WTC11 (cell line): ENCODE results near the gene DNAH7. TPM values are rescaled to one million over a fixed set of nuclear protein-coding genes. Genes with fewer than 3 reads are reported as not detected.

ENCODE experiments used
- ATAC-seq: fragments of 200-7000 bp; cut with Tn5 transposase; 2 replicates; pipeline ENCODE4 v1.10.0; 2021; ENCODE audit warnings: mild to moderate bottlenecking, moderate library complexity
- CTCF ChIA-PET: fragments of 300-600 bp; sonication (Branson Sonifier 250); formaldehyde crosslinking; loops from one replicate; lab custom pipeline; 2021; ENCODE audit warnings: antibody characterized with exemption; lab: Charles Lee
- POLR2A ChIA-PET: fragments of 350-600 bp; sonication (Branson Sonifier 250); formaldehyde crosslinking; loops from one replicate; lab custom pipeline; 2021; ENCODE audit warnings: antibody characterized with exemption; lab: Charles Lee
- DNase-seq: peaks from one replicate; pipeline ENCODE4 v3.0.0; 2021; ENCODE audit warnings: low spot score
- H3K27ac Mint-ChIP-seq: 2 replicates; pipeline ENCODE4 v1.8.0; 2021; ENCODE audit warnings: mixed read lengths
- H3K27me3 Mint-ChIP-seq: 2 replicates; pipeline ENCODE4 v1.8.0; 2021; ENCODE audit warnings: low read depth, mild to moderate bottlenecking, moderate library complexity, mixed read lengths
- H3K36me3 Mint-ChIP-seq: 2 replicates; pipeline ENCODE4 v1.8.0; 2021; ENCODE audit warnings: mixed read lengths
- H3K4me1 Mint-ChIP-seq: 2 replicates; pipeline ENCODE4 v1.8.0; 2022; ENCODE audit warnings: mixed read lengths
- H3K4me3 Mint-ChIP-seq: 2 replicates; pipeline ENCODE4 v1.8.0; 2021; ENCODE audit warnings: mild to moderate bottlenecking, moderate library complexity, mixed read lengths
- H3K9me3 Mint-ChIP-seq: 2 replicates; pipeline ENCODE4 v1.8.0; 2021; ENCODE audit warnings: mixed read lengths
- ARID4B ChIP-seq: sonication (generic); formaldehyde crosslinking; IDR thresholded peaks from 2 replicates; pipeline ENCODE4 v1.8.0; 2023; ENCODE audit warnings: missing genetic modification reagents, mild to moderate bottlenecking, borderline replicate concordance
- ATF1 ChIP-seq: sonication (generic); formaldehyde crosslinking; IDR thresholded peaks from 2 replicates; pipeline ENCODE4 v1.8.1; 2023; ENCODE audit warnings: mild to moderate bottlenecking, moderate library complexity, missing genetic modification reagents
- CBFB ChIP-seq: sonication (generic); formaldehyde crosslinking; IDR thresholded peaks from 2 replicates; pipeline ENCODE4 v1.8.1; 2022; ENCODE audit warnings: mild to moderate bottlenecking, low read depth, missing genetic modification reagents
- ELF4 ChIP-seq: sonication (generic); formaldehyde crosslinking; IDR thresholded peaks from 2 replicates; pipeline ENCODE4 v1.8.1; 2022; ENCODE audit warnings: low read depth, mild to moderate bottlenecking, moderate library complexity, missing genetic modification reagents
- EMX1 ChIP-seq: fragments of 250-450 bp; sonication (Bioruptor Pico); IDR thresholded peaks from 2 replicates; pipeline ENCODE4 v1.8.0; 2021; ENCODE audit warnings: mild to moderate bottlenecking
- ETV6 ChIP-seq: sonication (generic); formaldehyde crosslinking; IDR thresholded peaks from 2 replicates; pipeline ENCODE4 v1.8.1; 2022; ENCODE audit warnings: mild to moderate bottlenecking, missing genetic modification reagents
- FOXP1 ChIP-seq: sonication (generic); formaldehyde crosslinking; IDR thresholded peaks from 2 replicates; pipeline ENCODE4 v1.8.0; 2022; ENCODE audit warnings: missing genetic modification reagents, mild to moderate bottlenecking, moderate library complexity, borderline replicate concordance
- MLX ChIP-seq: sonication (generic); formaldehyde crosslinking; IDR thresholded peaks from 2 replicates; pipeline ENCODE4 v1.8.1; 2023; ENCODE audit warnings: mild to moderate bottlenecking, missing genetic modification reagents, moderate library complexity
- SOX15 ChIP-seq: fragments of 250-450 bp; sonication (Bioruptor Pico); IDR thresholded peaks from 2 replicates; pipeline ENCODE4 v1.9.0; 2021; ENCODE audit warnings: mild to moderate bottlenecking
- TEAD4 ChIP-seq: sonication (generic); formaldehyde crosslinking; IDR thresholded peaks from 2 replicates; pipeline ENCODE4 v1.8.0; 2022; ENCODE audit warnings: mild to moderate bottlenecking, missing genetic modification reagents
- ZNF138 ChIP-seq: sonication (generic); formaldehyde crosslinking; conservative IDR thresholded peaks from 2 replicates; pipeline ENCODE4 v1.8.1; 2022; ENCODE audit warnings: mild to moderate bottlenecking, moderate library complexity, missing genetic modification reagents
- ZNF281 ChIP-seq: sonication (generic); formaldehyde crosslinking; IDR thresholded peaks from 2 replicates; pipeline ENCODE4 v1.8.0; 2023; ENCODE audit warnings: mild to moderate bottlenecking, missing genetic modification reagents
- total RNA-seq: library from RNA; stranded (reverse); gene quantifications from 3 replicates; pipeline ENCODE4 v1.2.3, GENCODE V29; 2021
- TF ChIP-seq, protein P1 (sequence below): sonication (generic); formaldehyde crosslinking; IDR thresholded peaks from 2 replicates; pipeline ENCODE4 v1.8.1; 2023; ENCODE audit warnings: mild to moderate bottlenecking, missing genetic modification reagents, moderate library complexity
- TF ChIP-seq, protein P2 (sequence below): sonication (generic); formaldehyde crosslinking; IDR thresholded peaks from 2 replicates; pipeline ENCODE4 v1.8.1; 2022; ENCODE audit warnings: mild to moderate bottlenecking, missing genetic modification reagents, moderate library complexity, borderline replicate concordance
- TF ChIP-seq, protein P3 (sequence below): sonication (generic); formaldehyde crosslinking; IDR thresholded peaks from 2 replicates; pipeline ENCODE4 v1.8.1; 2023; ENCODE audit warnings: mild to moderate bottlenecking, missing genetic modification reagents
- TF ChIP-seq, protein P4 (sequence below): sonication (generic); formaldehyde crosslinking; IDR thresholded peaks from 2 replicates; pipeline ENCODE4 v1.8.0; 2022; ENCODE audit warnings: mild to moderate bottlenecking, missing genetic modification reagents

DNAH7 gene
- total RNA-seq, 1 experiment from 2014 or later: 0.04 TPM

DNA sequence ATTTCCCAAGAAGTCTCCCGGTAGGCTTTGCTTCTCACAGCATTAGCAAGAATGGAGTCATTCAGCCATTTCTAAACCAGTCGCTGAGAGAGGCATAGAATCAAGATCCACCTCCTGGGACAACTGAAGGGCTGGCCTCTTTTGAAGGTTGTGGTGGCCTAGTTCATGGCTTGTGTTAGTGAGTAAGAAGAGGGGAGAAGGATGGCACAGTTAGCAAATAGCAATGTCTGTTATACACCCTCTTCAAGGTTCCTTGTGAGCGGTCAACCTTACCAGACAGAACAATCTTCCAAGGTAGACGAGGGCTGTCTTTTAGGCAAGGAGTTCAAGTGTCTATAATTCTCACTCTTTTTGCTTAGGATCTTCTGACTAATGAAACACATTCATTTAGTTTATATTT is 35.4 kb upstream of the DNAH7 start:
- H3K27ac Mint-ChIP-seq: no peak overlapping the region

DNA sequence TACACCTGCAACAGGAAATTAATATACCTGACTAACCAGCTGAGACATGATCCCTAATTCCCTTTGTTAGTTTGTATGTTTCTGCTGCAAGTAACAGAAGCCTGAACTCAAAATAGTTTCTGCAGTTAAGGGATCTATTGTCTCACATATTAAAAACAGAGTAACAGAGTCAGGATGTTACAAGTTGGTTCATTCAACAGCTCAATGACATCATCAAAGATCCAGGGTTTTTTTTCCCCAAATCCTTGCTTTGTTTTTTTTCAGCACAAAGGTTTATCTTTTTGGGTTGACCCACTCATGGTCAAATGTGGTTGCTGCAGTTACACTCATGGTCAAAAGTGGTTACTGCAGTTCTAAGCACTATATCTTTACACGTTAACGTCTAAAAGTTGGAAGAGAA is 35.0 kb upstream of the DNAH7 start:
- DNase-seq (no peak), ATAC-seq (no peak)
- H3K4me3 Mint-ChIP-seq: no peak overlapping the region
- no peak overlapping the region for H3K27ac Mint-ChIP-seq
- H3K36me3 Mint-ChIP-seq: peaks cover 3% of the 10 kb centered on the region; the same call in 1 of the 2 replicates
- peaks cover 41% of the 10 kb centered on the region for H3K4me1 Mint-ChIP-seq
- CTCF ChIA-PET: no interaction called here
- H3K27me3 Mint-ChIP-seq: no peaks in the 10 kb centered on the region
- POLR2A ChIA-PET: no interaction called here
- H3K9me3 Mint-ChIP-seq: peaks cover 8% of the 10 kb centered on the region
- TF ChIP-seq SOX15 (CRISPR knock-in tag): no peak
- no peak for TF ChIP-seq ZNF138 (CRISPR knock-in tag)
- TF ChIP-seq MLX: no peak
- TF ChIP-seq EMX1 (CRISPR knock-in tag): no peak
- TF ChIP-seq ARID4B (CRISPR knock-in tag): no peak
- no peak for TF ChIP-seq TEAD4 (CRISPR knock-in tag)

More for the DNA sequence above, 35.4 kb upstream of the DNAH7 start:
- TF ChIP-seq ELF4 (no peak), CBFB (no peak), ETV6 (CRISPR knock-in tag) (no peak), MLX (no peak), ZNF281 (no peak), SOX15 (CRISPR knock-in tag) (no peak), FOXP1 (no peak), ATF1 (CRISPR knock-in tag) (no peak)
- TF ChIP-seq, protein P1, sequence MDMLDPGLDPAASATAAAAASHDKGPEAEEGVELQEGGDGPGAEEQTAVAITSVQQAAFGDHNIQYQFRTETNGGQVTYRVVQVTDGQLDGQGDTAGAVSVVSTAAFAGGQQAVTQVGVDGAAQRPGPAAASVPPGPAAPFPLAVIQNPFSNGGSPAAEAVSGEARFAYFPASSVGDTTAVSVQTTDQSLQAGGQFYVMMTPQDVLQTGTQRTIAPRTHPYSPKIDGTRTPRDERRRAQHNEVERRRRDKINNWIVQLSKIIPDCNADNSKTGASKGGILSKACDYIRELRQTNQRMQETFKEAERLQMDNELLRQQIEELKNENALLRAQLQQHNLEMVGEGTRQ (CRISPR knock-in tag): no peak
- TF ChIP-seq, protein P2, sequence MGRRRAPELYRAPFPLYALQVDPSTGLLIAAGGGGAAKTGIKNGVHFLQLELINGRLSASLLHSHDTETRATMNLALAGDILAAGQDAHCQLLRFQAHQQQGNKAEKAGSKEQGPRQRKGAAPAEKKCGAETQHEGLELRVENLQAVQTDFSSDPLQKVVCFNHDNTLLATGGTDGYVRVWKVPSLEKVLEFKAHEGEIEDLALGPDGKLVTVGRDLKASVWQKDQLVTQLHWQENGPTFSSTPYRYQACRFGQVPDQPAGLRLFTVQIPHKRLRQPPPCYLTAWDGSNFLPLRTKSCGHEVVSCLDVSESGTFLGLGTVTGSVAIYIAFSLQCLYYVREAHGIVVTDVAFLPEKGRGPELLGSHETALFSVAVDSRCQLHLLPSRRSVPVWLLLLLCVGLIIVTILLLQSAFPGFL (CRISPR knock-in tag): no peak
- TF ChIP-seq, protein P3, sequence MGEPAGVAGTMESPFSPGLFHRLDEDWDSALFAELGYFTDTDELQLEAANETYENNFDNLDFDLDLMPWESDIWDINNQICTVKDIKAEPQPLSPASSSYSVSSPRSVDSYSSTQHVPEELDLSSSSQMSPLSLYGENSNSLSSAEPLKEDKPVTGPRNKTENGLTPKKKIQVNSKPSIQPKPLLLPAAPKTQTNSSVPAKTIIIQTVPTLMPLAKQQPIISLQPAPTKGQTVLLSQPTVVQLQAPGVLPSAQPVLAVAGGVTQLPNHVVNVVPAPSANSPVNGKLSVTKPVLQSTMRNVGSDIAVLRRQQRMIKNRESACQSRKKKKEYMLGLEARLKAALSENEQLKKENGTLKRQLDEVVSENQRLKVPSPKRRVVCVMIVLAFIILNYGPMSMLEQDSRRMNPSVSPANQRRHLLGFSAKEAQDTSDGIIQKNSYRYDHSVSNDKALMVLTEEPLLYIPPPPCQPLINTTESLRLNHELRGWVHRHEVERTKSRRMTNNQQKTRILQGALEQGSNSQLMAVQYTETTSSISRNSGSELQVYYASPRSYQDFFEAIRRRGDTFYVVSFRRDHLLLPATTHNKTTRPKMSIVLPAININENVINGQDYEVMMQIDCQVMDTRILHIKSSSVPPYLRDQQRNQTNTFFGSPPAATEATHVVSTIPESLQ (CRISPR knock-in tag): no peak
- TF ChIP-seq, protein P4, sequence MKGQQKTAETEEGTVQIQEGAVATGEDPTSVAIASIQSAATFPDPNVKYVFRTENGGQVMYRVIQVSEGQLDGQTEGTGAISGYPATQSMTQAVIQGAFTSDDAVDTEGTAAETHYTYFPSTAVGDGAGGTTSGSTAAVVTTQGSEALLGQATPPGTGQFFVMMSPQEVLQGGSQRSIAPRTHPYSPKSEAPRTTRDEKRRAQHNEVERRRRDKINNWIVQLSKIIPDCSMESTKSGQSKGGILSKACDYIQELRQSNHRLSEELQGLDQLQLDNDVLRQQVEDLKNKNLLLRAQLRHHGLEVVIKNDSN: no peak
- Mint-ChIP-seq H3K4me1 (peaks cover 38% of the 10 kb centered on the region), H3K27me3 (no peaks in the 10 kb centered on the region), H3K9me3 (peaks cover 8% of the 10 kb centered on the region), H3K36me3 (peaks cover 3% of the 10 kb centered on the region; the same call in 1 of the 2 replicates), H3K4me3 (no peak overlapping the region)
- CTCF ChIA-PET: no interaction called here
- DNase-seq (no peak), ATAC-seq (no peak)
- POLR2A ChIA-PET: no interaction called here
